ENCODE results near the gene CCNI.

DNA sequence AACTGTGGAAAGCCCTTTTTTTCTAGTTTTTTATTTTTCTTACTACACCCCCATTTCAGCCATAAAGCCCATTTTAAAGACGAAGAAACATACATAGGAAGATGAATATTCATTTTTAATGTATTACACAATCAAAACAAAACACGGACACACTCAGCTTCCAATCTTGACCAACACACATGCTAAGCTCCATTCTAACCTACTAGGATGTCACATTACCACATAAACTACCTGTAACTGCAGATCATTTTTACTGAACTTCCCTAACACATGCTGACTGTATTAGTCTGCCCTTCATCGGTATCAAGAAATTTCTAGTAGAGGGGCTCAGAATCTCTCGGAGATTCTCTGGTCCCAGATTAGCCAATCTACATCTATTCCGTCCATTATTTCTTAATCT, 1.8 kb downstream of the CCNI start:
- TF ChIP-seq CTCF (IDR thresholded peaks at IDR 0.05; ENCODE audit: low read depth, low read length) (no peak), POLR2A (IDR thresholded peaks at IDR 0.05; ENCODE audit: extremely low read depth, insufficient read length) (no peak), MYC (IDR thresholded peaks at IDR 0.05; ENCODE audit: low read depth, low read length) (no peak), MAX (IDR thresholded peaks at IDR 0.05; ENCODE audit: low read depth, low read length) (no peak)

Data from NB4 (cell line).